Astrocyte (in vitro differentiated cells and primary cell): ENCODE data around the gene NSMCE1. TPM values are rescaled to one million over a fixed set of nuclear protein-coding genes. Genes with fewer than 3 reads are reported as not detected.
"Not testable (repeated sequence)": the region's sequence is repeated elsewhere in the genome, so short reads cannot be mapped to it uniquely, and the experiment has no call there.

ENCODE experiments used
- DNase-seq: peaks from one replicate; pipeline ENCODE4 v3.0.0-alpha.2; 2010; ENCODE audit warnings: low read depth
- FAIRE-seq: peaks from 2 replicates; lab custom pipeline; 2011; peaks lifted over from hg19 to GRCh38; lab: Jason Lieb, UNC
- H2AFZ ChIP-seq: 2 replicates; pipeline ENCODE4 v1.6.0; 2012; ENCODE audit warnings: low read depth, low read length, inconsistent platforms
- H3K27ac ChIP-seq: 2 replicates; pipeline ENCODE4 v1.5.1; 2011; ENCODE audit warnings: low read depth, low read length, inconsistent platforms
- H3K27me3 ChIP-seq: 2 replicates; pipeline ENCODE4 v1.6.0; 2011; ENCODE audit warnings: low read length, inconsistent platforms; ENCODE audit not compliant: insufficient read depth
- H3K36me3 ChIP-seq: 2 replicates; pipeline ENCODE4 v1.5.1; 2011; ENCODE audit warnings: low read length, inconsistent platforms; ENCODE audit not compliant: insufficient read depth
- H3K4me1 ChIP-seq: 2 replicates; pipeline ENCODE4 v1.5.1; 2011; ENCODE audit warnings: low read length, inconsistent platforms; ENCODE audit not compliant: insufficient read depth
- H3K4me2 ChIP-seq: 2 replicates; pipeline ENCODE4 v1.6.0; 2012; ENCODE audit warnings: low read length, inconsistent platforms
- H3K4me3 ChIP-seq: 2 replicates; pipeline ENCODE4 v1.5.1; 2011; ENCODE audit warnings: low read depth, mild to moderate bottlenecking, low read length, inconsistent platforms; ENCODE audit not compliant: insufficient read depth
- H3K79me2 ChIP-seq: 2 replicates; pipeline ENCODE4 v1.6.0; 2012; ENCODE audit warnings: mild to moderate bottlenecking, low read length, inconsistent platforms; ENCODE audit not compliant: insufficient read depth
- H3K9ac ChIP-seq: 2 replicates; pipeline ENCODE4 v1.6.0; 2012; ENCODE audit warnings: mild to moderate bottlenecking, low read length, inconsistent platforms
- H3K9me3 ChIP-seq: 2 replicates; pipeline ENCODE4 v1.5.1; 2012; ENCODE audit warnings: low read depth, mild to moderate bottlenecking, low read length, inconsistent platforms; ENCODE audit not compliant: insufficient read depth
- H4K20me1 ChIP-seq: 2 replicates; pipeline ENCODE4 v1.6.0; 2012; ENCODE audit warnings: low read length, inconsistent platforms; ENCODE audit not compliant: insufficient read depth
- H3K27ac Mint-ChIP-seq: one replicate; pipeline ENCODE4 v1.8.0; 2021; ENCODE audit warnings: mild to moderate bottlenecking, mixed read lengths; ENCODE audit not compliant: unreplicated experiment
- H3K27me3 Mint-ChIP-seq: one replicate; pipeline ENCODE4 v1.8.0; 2021; ENCODE audit warnings: low read depth, mixed read lengths; ENCODE audit not compliant: unreplicated experiment
- H3K36me3 Mint-ChIP-seq: one replicate; pipeline ENCODE4 v1.8.0; 2021; ENCODE audit warnings: low read depth, mixed read lengths; ENCODE audit not compliant: unreplicated experiment
- H3K4me1 Mint-ChIP-seq: one replicate; pipeline ENCODE4 v1.8.0; 2021; ENCODE audit warnings: low read depth, mixed read lengths; ENCODE audit not compliant: unreplicated experiment
- H3K4me3 Mint-ChIP-seq: one replicate; pipeline ENCODE4 v1.8.0; 2021; ENCODE audit warnings: mild to moderate bottlenecking, moderate library complexity, mixed read lengths; ENCODE audit not compliant: unreplicated experiment
- H3K9me3 Mint-ChIP-seq: one replicate; pipeline ENCODE4 v1.8.0; 2021; ENCODE audit warnings: mild to moderate bottlenecking, mixed read lengths; ENCODE audit not compliant: unreplicated experiment
- EZH2 ChIP-seq: IDR thresholded peaks from 2 replicates; pipeline ENCODE4 v1.6.1; 2012; ENCODE audit warnings: mild to moderate bottlenecking, low read length, inconsistent platforms; ENCODE audit not compliant: insufficient read depth
- total RNA-seq: library from RNA; stranded (reverse); gene quantifications from 2 replicates; pipeline ENCODE4 v1.2.1, GENCODE V29; 2021
- TF ChIP-seq, protein P1 (sequence below): IDR thresholded peaks from 2 replicates; pipeline ENCODE4 v1.5.1; 2011; ENCODE audit warnings: low read depth, mild to moderate bottlenecking, inconsistent platforms, low read length, moderate library complexity; ENCODE audit not compliant: insufficient read depth

Gene NSMCE1
- total RNA-seq, 1 donor from 2014 or later, result 12.1 TPM

DNA sequence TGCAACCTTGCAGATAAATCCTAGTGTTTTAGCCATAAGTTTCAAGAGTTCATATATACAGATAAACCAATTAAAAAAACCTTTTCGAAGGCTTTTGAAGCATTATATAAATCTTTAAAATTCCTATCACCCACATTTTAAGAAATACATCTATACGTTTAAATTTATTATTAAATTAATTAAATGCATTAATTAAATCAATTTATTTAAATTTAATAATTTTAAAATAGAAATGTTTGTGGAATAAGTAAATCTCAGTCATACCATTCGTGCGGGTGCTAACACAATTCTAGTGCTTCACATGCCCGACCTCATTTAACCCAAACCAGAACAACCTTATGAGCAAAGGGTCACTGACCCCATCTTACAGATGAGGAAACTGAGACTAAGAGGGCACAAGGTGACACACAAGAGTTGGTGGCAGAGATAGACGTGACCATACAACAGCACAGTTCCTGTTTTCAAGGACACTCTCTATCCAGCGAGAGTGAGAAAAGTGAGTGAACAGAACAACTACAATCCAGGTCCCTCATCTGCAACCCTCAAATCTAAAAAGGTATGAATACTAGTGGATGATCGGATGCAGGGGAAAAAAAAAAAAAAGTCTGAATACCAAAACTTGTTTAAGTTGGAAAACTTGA, 1.4 kb downstream of the NSMCE1 start:
- Mint-ChIP-seq H3K36me3 (no peaks in the 10 kb centered on the region), H3K9me3 (peaks cover 4% of the 10 kb centered on the region), H3K27me3 (no peaks in the 10 kb centered on the region), H3K27ac (no peak overlapping the region), H3K4me3 (no peak overlapping the region), H3K4me1 (peaks cover 9% of the 10 kb centered on the region)
- H3K27ac ChIP-seq, result no peak overlapping the region
- no peaks in the 10 kb centered on the region for H4K20me1 ChIP-seq
- peaks cover 14% of the 10 kb centered on the region for H3K79me2 ChIP-seq
- DNase-seq (no peak), FAIRE-seq (no peak)
- H3K4me2 ChIP-seq, result peak overlapping the region; percentile 95
- peaks cover 18% of the 10 kb centered on the region for H3K4me1 ChIP-seq
- no peaks in the 10 kb centered on the region for H3K9me3 ChIP-seq
- no peak overlapping the region for H3K9ac ChIP-seq
- H2AFZ ChIP-seq, result no peak overlapping the region
- no peaks in the 10 kb centered on the region for H3K36me3 ChIP-seq
- TF ChIP-seq EZH2, result no peak
- TF ChIP-seq, protein P1, sequence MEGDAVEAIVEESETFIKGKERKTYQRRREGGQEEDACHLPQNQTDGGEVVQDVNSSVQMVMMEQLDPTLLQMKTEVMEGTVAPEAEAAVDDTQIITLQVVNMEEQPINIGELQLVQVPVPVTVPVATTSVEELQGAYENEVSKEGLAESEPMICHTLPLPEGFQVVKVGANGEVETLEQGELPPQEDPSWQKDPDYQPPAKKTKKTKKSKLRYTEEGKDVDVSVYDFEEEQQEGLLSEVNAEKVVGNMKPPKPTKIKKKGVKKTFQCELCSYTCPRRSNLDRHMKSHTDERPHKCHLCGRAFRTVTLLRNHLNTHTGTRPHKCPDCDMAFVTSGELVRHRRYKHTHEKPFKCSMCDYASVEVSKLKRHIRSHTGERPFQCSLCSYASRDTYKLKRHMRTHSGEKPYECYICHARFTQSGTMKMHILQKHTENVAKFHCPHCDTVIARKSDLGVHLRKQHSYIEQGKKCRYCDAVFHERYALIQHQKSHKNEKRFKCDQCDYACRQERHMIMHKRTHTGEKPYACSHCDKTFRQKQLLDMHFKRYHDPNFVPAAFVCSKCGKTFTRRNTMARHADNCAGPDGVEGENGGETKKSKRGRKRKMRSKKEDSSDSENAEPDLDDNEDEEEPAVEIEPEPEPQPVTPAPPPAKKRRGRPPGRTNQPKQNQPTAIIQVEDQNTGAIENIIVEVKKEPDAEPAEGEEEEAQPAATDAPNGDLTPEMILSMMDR, result no peak
- H3K27me3 ChIP-seq, result no peaks in the 10 kb centered on the region
- H3K4me3 ChIP-seq, result no peak overlapping the region

DNA sequence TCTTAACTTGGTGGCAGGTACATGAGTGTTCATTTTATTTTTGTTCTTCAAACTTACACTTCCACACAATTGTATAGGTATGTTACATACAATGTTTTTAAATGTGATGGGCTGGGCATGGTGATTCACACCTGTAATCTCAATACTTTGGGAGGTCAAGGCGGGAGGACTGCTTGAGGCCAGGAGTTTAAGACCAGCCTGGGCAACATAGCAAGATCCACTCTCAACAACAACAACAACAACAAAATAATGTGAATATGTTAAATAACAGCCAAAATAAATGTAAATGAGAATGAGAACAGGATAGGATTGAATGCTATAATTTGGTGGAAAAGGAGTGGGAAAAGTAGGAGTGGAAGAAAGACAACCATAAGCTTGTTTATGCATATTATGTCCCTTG, 2.6 kb downstream of the NSMCE1 start:
- Histone ChIP-seq H3K4me2 (no peak overlapping the region), H3K9me3 (no peaks in the 10 kb centered on the region), H3K27ac (no peak overlapping the region), H3K9ac (no peak overlapping the region), H3K36me3 (no peaks in the 10 kb centered on the region), H3K4me1 (peaks cover 18% of the 10 kb centered on the region), H2AFZ (no peak overlapping the region), H3K4me3 (no peak overlapping the region), H4K20me1 (no peaks in the 10 kb centered on the region), H3K79me2 (peaks cover 17% of the 10 kb centered on the region), H3K27me3 (no peaks in the 10 kb centered on the region)
- FAIRE-seq (no peak), DNase-seq (no peak)
- Mint-ChIP-seq H3K4me3 (no peak overlapping the region), H3K4me1 (peaks cover 9% of the 10 kb centered on the region), H3K9me3 (peaks cover 4% of the 10 kb centered on the region), H3K27ac (no peak overlapping the region), H3K36me3 (no peaks in the 10 kb centered on the region), H3K27me3 (no peaks in the 10 kb centered on the region)
- no peak for TF ChIP-seq EZH2
- TF ChIP-seq, protein P1, result no peak

DNA sequence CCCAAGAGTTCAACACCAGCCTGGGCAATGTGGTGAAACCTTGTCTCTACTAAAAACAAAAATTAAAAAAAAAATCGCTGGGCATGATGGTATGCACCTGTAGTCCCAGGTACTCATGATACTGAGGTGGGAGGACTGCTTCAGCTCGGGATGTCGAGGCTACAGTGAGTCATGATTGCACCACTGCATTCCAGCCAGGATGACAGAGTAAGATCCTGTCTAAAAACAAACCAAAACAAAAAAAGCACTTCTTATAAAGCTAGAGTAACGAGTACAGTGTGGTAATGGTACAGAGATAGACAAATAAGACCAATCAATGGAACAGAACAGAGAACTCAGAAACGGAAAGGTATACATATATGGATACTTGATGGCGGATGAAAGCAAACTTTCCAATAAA, 4.4 kb downstream of the NSMCE1 start:
- peak overlapping the region; percentile 17 for H3K27ac Mint-ChIP-seq
- Histone ChIP-seq H3K4me1 (peaks cover 18% of the 10 kb centered on the region), H4K20me1 (no peaks in the 10 kb centered on the region), H3K9ac (peak overlapping the region; percentile 28), H3K9me3 (no peaks in the 10 kb centered on the region), H3K27ac (peak overlapping the region; percentile 60), H3K36me3 (no peaks in the 10 kb centered on the region), H3K27me3 (no peaks in the 10 kb centered on the region), H3K79me2 (peaks cover 24% of the 10 kb centered on the region), H3K4me2 (peak overlapping the region; percentile 45), H2AFZ (no peak overlapping the region), H3K4me3 (no peak overlapping the region)
- DNase-seq (peak; percentile 81), FAIRE-seq (peak; percentile 55)
- H3K9me3 Mint-ChIP-seq, result peaks cover 4% of the 10 kb centered on the region
- H3K4me3 Mint-ChIP-seq, result no peak overlapping the region
- H3K36me3 Mint-ChIP-seq, result no peaks in the 10 kb centered on the region
- TF ChIP-seq EZH2, result no peak
- TF ChIP-seq, protein P1, result no peak
- no peaks in the 10 kb centered on the region for H3K27me3 Mint-ChIP-seq
- peaks cover 11% of the 10 kb centered on the region for H3K4me1 Mint-ChIP-seq

DNA sequence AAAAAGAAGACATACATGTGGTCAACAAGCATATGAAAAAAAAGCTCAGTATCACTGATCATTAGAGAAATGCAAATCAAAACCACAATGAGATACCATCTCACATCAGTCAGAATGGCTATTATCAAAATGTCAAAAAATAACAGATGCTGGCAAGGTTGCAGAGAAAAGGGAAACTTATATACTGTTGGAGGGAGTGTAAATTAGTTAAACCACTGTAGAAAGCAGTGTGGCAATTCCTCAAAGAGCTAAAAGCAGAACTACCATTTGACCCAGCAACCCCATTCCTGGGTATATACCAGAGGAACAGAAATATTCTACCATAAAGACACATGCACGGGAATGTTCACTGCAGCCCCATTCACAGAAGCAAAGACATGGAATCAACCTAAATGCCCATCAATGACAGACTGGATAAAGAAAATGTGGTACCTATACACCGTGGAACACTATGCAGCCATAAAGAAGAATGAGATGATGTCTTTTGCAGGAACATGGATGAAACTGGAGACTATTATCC, 5.6 kb downstream of the NSMCE1 start:
- Histone ChIP-seq H3K4me1 (peaks cover 17% of the 10 kb centered on the region), H3K79me2 (peaks cover 23% of the 10 kb centered on the region)
- H3K36me3 ChIP-seq, H3K27me3 ChIP-seq, H2AFZ ChIP-seq, H3K27me3 Mint-ChIP-seq, DNase-seq, H3K4me2 ChIP-seq, H3K36me3 Mint-ChIP-seq, H4K20me1 ChIP-seq, H3K4me3 Mint-ChIP-seq, H3K27ac ChIP-seq, H3K9me3 Mint-ChIP-seq, FAIRE-seq, H3K9ac ChIP-seq, H3K9me3 ChIP-seq, H3K4me3 ChIP-seq: not testable (repeated sequence)
- H3K4me1 Mint-ChIP-seq, result peaks cover 18% of the 10 kb centered on the region
- H3K27ac Mint-ChIP-seq, result peak overlapping the region; percentile 36
